Keratinocyte (primary cell): Measurements from ENCODE around the gene NUBP2. TPM values are rescaled to one million over a fixed set of nuclear protein-coding genes. Genes with fewer than 3 reads are reported as not detected.

Experiments used
- DNase-seq: peaks from one replicate; pipeline ENCODE4 v3.0.0-alpha.2; 2011; ENCODE audit warnings: low read depth, missing footprints, low spot score
- FAIRE-seq: peaks from 2 replicates; lab custom pipeline; 2011; peaks lifted over from hg19 to GRCh38; lab: Jason Lieb, UNC
- H2AFZ ChIP-seq: 2 replicates; pipeline ENCODE4 v1.6.0; 2012; ENCODE audit warnings: low read length, control low read depth, inconsistent platforms; ENCODE audit not compliant: control insufficient read depth
- H3K27ac ChIP-seq: 2 replicates; pipeline ENCODE4 v1.5.1; 2011; ENCODE audit warnings: low read length; ENCODE audit not compliant: control insufficient read depth, insufficient read depth
- H3K27me3 ChIP-seq: 3 replicates; pipeline ENCODE4 v1.6.0; 2011; ENCODE audit warnings: low read length; ENCODE audit not compliant: control insufficient read depth, insufficient read depth; ENCODE audit errors: extremely low read depth
- H3K36me3 ChIP-seq, 2 experiments: 2 replicates in 1 of 2; 3 replicates in 1 of 2; pipeline ENCODE4 v1.5.1; 2011; ENCODE audit warnings: low read length in 2 of 2, mild to moderate bottlenecking in 1 of 2; ENCODE audit not compliant: control insufficient read depth in 2 of 2, insufficient read depth in 2 of 2; ENCODE audit errors: extremely low read depth in 1 of 2
- H3K4me1 ChIP-seq: 3 replicates; pipeline ENCODE4 v1.5.1; 2011; ENCODE audit warnings: low read length; ENCODE audit not compliant: control insufficient read depth, insufficient read depth; ENCODE audit errors: extremely low read depth
- H3K4me2 ChIP-seq: 3 replicates; pipeline ENCODE4 v1.6.0; 2011; ENCODE audit warnings: low read depth, low read length; ENCODE audit not compliant: control insufficient read depth, insufficient read depth; ENCODE audit errors: extremely low read depth
- H3K4me3 ChIP-seq, 3 experiments: fragments of 200-600 bp in 1 of 3; sonication (generic) in 1 of 3; 2 replicates in 2 of 3; 3 replicates in 1 of 3; pipeline ENCODE4 v1.5.1; 2011 to 2016; ENCODE audit warnings: low read length in 3 of 3, mild to moderate bottlenecking in 3 of 3, control low read depth in 2 of 3, inconsistent platforms in 1 of 3, low read depth in 1 of 3, mixed read lengths in 1 of 3, mixed run types in 1 of 3, moderate library complexity in 1 of 3; ENCODE audit not compliant: control insufficient read depth in 2 of 3, insufficient read depth in 2 of 3; ENCODE audit errors: extremely low read depth in 1 of 3
- H3K79me2 ChIP-seq: 2 replicates; pipeline ENCODE4 v1.6.0; 2012; ENCODE audit warnings: low read length; ENCODE audit not compliant: control insufficient read depth, insufficient read depth
- H3K9ac ChIP-seq: 3 replicates; pipeline ENCODE4 v1.6.0; 2011; ENCODE audit warnings: low read length; ENCODE audit not compliant: control insufficient read depth, insufficient read depth; ENCODE audit errors: extremely low read depth
- H3K9me1 ChIP-seq: 3 replicates; pipeline ENCODE4 v1.6.0; 2011; ENCODE audit warnings: low read length; ENCODE audit not compliant: control insufficient read depth, insufficient read depth; ENCODE audit errors: extremely low read depth
- H3K9me3 ChIP-seq: 2 replicates; pipeline ENCODE4 v1.5.1; 2012; ENCODE audit warnings: low read depth, low read length; ENCODE audit not compliant: control insufficient read depth
- H4K20me1 ChIP-seq: 3 replicates; pipeline ENCODE4 v1.6.0; 2011; ENCODE audit warnings: low read length; ENCODE audit not compliant: control insufficient read depth, insufficient read depth; ENCODE audit errors: extremely low read depth
- EZH2 ChIP-seq: IDR thresholded peaks from one replicate; pipeline ENCODE4 v1.6.1; 2012; ENCODE audit warnings: inconsistent platforms, mild to moderate bottlenecking, low read length, moderate library complexity
- dilution Hi-C: fragments of 300-500 bp; cut with MboI; formaldehyde crosslinking; loops from one replicate; pipeline ENCODE4 v1.7.0; 2020; ENCODE audit warnings: low sequenced_read_pairs; ENCODE audit not compliant: extremely low pct_ligation_motif_present
- polyA plus RNA-seq, 5 experiments: library from polyadenylated mRNA; depleted of rRNA in 3 of 5; stranded (reverse) in 3 of 5; stranded (forward) in 1 of 5; unstranded in 1 of 5; fragments of >200 nt; gene quantifications; 1 replicate in 1 of 5; 2 replicates in 3 of 5; 3 replicates in 1 of 5; pipeline versions ENCODE4 v1.2.1 to v1.2.3, GENCODE V29; 2011 to 2012; ENCODE audit warnings: missing spikeins in 2 of 5, low read depth in 1 of 5, low replicate concordance in 1 of 5
- TF ChIP-seq, protein P1 (sequence below), 3 experiments: IDR thresholded peaks in 1 of 3; conservative IDR thresholded peaks in 1 of 3; optimal IDR thresholded peaks in 1 of 3; 2 replicates in 2 of 3; 3 replicates in 1 of 3; pipeline versions ENCODE3 to v1.5.1; 2011; ENCODE audit warnings: low read length in 3 of 3, mild to moderate bottlenecking in 3 of 3, moderate library complexity in 2 of 3, control low read depth in 1 of 3, inconsistent platforms in 1 of 3; ENCODE audit not compliant: insufficient read depth in 2 of 3; ENCODE audit errors: extremely low read depth in 1 of 3

Gene NUBP2
- polyA plus RNA-seq, 1 donor (not counting 4 experiments of a cell fraction or from before 2014, with no cell fraction given), result 24.4 TPM

DNA sequence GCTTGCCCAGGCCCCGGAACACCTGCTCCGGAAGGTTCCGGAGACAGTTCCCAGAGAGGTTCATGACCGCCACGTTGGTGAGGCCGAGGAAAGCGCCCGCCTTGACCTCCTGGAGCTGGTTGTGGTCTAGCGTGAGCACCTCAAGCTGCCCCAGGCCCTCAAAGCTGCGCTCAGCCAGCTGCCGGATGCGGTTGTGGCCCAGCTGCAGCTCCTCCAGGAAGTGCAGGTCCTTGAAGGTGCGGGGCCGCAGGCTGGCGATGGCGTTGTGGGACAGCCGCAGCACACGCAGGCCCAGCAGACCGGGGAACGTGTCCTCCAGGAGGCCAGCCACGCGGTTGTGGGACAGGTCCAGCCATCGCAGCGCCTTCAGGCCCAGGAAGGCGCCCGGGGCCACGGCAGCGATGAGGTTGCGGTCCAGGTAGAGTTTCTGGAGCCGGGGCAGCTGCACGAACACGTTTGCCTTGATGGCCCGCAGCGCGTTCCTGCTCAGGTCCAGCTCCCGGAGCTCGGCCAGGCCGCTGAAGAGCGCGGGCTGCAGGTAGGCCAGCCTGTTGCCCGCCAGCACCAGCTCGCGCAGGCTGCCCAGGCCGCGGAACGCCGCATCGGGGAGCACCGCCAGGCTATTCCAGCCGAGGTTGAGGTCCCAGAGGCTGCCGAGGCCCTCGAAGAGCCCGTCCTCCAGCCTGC is 8.6 kb downstream of the NUBP2 start:
- Histone ChIP-seq H3K9me3 (no peaks in the 10 kb centered on the region), H2AFZ (no peak overlapping the region), H3K4me3 (no peak overlapping the region), H3K9me1 (no peaks in the 10 kb centered on the region), H3K4me2 (no peak overlapping the region), H3K79me2 (peaks cover 14% of the 10 kb centered on the region), H3K36me3 (peaks cover 0 to 11% of the 10 kb centered on the region in 2 experiments), H3K27ac (no peak overlapping the region), H3K4me1 (peaks cover 15% of the 10 kb centered on the region), H3K27me3 (no peaks in the 10 kb centered on the region), H3K9ac (no peak overlapping the region), H4K20me1 (peaks cover 3% of the 10 kb centered on the region)
- DNase-seq, result no peak
- TF ChIP-seq EZH2, result no peak
- TF ChIP-seq, protein P1, sequence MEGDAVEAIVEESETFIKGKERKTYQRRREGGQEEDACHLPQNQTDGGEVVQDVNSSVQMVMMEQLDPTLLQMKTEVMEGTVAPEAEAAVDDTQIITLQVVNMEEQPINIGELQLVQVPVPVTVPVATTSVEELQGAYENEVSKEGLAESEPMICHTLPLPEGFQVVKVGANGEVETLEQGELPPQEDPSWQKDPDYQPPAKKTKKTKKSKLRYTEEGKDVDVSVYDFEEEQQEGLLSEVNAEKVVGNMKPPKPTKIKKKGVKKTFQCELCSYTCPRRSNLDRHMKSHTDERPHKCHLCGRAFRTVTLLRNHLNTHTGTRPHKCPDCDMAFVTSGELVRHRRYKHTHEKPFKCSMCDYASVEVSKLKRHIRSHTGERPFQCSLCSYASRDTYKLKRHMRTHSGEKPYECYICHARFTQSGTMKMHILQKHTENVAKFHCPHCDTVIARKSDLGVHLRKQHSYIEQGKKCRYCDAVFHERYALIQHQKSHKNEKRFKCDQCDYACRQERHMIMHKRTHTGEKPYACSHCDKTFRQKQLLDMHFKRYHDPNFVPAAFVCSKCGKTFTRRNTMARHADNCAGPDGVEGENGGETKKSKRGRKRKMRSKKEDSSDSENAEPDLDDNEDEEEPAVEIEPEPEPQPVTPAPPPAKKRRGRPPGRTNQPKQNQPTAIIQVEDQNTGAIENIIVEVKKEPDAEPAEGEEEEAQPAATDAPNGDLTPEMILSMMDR (optimal IDR thresholded peaks at IDR 0.05 in 1 of 3, IDR thresholded peaks at IDR 0.05 in 1 of 3, conservative IDR thresholded peaks at IDR 0.05 in 1 of 3; ENCODE audit: extremely low read depth in 1 of 3, insufficient read depth in 2 of 3, low read length in 3 of 3), result no peak
- FAIRE-seq, result no peak
- dilution Hi-C loops, result no loop called here

DNA sequence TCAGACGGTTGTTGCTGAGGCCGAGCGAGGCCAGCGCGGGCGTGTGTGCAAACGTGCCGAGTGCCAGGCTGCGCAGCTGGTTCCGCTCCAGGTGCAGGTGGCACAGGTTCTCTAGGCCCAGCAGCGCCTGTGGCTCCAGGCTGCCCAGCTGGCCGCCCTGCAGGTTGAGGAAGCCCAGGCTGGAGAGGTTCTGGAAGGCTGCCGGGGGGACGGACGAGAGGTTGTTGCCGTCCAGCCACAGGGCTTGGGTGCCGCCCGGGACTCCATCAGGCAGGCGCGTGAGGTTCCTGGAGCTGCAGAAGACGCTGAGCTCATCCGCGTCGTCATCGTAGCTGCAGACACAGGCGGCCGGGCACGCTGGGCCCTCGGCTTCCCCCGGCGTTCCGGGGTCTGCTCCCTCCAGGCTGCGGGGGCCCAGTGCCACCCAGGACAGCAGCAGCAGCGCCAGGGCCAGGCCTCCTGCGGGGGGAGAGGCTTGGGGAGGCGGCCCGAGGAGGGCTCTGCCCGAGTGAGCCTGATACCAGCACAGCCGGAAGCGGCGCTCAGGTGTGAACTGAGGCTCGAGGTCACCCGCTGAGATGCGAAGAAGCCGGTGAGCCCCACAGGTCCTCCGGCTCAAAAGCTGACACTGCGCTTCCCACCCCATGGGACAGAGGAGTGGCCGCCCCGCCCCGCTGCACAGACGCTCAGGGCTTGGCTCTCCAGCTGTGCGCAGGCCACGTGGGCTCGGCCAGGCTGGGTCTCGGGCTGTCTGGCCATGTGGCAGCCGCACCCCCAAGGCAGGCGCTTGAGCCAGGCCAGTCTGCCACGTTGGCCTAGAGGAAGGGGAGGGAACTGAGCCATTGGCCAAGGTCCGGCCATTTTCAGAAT is 9.4 kb downstream of the NUBP2 start:
- H3K27ac ChIP-seq, result no peak overlapping the region
- DNase-seq (no peak), FAIRE-seq (no peak)
- H3K4me2 ChIP-seq, result no peak overlapping the region
- no peaks in the 10 kb centered on the region for H3K9me1 ChIP-seq
- H3K9ac ChIP-seq, result no peak overlapping the region
- H3K4me1 ChIP-seq, result peaks cover 15% of the 10 kb centered on the region
- H3K27me3 ChIP-seq, result no peaks in the 10 kb centered on the region
- TF ChIP-seq, protein P1 (optimal IDR thresholded peaks at IDR 0.05 in 1 of 3, IDR thresholded peaks at IDR 0.05 in 1 of 3, conservative IDR thresholded peaks at IDR 0.05 in 1 of 3; ENCODE audit: extremely low read depth in 1 of 3, insufficient read depth in 2 of 3, low read length in 3 of 3), result no peak
- TF ChIP-seq EZH2, result no peak
- dilution Hi-C loops, result no loop called here
- H3K4me3 ChIP-seq, result no peak overlapping the region
- peaks cover 0 to 8% of the 10 kb centered on the region in 2 experiments for H3K36me3 ChIP-seq
- H2AFZ ChIP-seq, result no peak overlapping the region
- no peaks in the 10 kb centered on the region for H3K9me3 ChIP-seq
- peaks cover 7% of the 10 kb centered on the region for H3K79me2 ChIP-seq
- peaks cover 3% of the 10 kb centered on the region for H4K20me1 ChIP-seq
